WI38 (cell line): ENCODE measurements around the gene LBR.
"Not testable (repeated sequence)": the region's sequence is repeated elsewhere in the genome, so short reads cannot be mapped to it uniquely, and the experiment has no call there.

Experiments
- H3K4me3 ChIP-seq: 2 replicates; pipeline ENCODE4 v1.5.1; 2011; ENCODE audit warnings: low read depth, mild to moderate bottlenecking, control low read depth, low read length
- TF ChIP-seq, protein P1 (sequence below): IDR thresholded peaks from 2 replicates; pipeline ENCODE4 v1.5.1; 2012; ENCODE audit warnings: low read depth, mild to moderate bottlenecking, control low read depth, low read length

The LBR gene

GRCh38 chr1:225427235-225428067 is at the start of gene LBR:
TSS of gene LBR (minus strand) at chr1:225428038. CDS start at chr1:225424075, 3,963 bp downstream.
- peak within 1 kb of the TSS; percentile 83 for H3K4me3 ChIP-seq
- TF ChIP-seq, protein P1, sequence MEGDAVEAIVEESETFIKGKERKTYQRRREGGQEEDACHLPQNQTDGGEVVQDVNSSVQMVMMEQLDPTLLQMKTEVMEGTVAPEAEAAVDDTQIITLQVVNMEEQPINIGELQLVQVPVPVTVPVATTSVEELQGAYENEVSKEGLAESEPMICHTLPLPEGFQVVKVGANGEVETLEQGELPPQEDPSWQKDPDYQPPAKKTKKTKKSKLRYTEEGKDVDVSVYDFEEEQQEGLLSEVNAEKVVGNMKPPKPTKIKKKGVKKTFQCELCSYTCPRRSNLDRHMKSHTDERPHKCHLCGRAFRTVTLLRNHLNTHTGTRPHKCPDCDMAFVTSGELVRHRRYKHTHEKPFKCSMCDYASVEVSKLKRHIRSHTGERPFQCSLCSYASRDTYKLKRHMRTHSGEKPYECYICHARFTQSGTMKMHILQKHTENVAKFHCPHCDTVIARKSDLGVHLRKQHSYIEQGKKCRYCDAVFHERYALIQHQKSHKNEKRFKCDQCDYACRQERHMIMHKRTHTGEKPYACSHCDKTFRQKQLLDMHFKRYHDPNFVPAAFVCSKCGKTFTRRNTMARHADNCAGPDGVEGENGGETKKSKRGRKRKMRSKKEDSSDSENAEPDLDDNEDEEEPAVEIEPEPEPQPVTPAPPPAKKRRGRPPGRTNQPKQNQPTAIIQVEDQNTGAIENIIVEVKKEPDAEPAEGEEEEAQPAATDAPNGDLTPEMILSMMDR: no peak

DNA sequence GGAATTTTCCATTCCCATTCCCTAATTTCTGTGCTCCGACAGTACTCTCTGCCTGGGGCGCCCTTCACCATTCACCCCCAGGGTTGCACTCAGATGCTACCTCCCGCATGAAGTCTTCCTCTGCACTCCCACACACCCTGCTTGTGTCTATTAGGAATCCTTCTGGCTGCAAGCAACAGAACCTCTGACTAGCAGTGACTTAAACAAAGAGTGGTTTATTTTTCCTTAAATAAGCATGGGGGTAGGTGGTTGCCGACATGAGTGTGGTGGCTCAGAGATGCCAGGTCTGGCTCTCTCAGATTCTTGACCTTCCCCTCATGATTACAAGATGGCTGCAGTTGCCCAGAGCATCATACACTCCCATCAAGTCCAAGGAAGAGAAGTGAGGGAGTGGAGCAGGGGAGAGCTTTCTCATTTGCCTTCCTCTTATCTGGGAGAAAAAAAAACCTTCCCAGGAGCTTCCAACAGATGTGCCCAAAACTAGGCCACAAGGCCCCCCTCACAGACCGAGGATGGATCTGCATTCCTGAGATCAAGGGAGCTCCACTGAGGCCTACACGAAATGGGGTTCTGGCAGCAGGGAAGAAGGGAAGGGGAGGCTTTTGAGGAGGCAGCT is 49.6 kb upstream of the LBR start:
- H3K4me3 ChIP-seq: no peak overlapping the region
- TF ChIP-seq, protein P1: no peak

- TF ChIP-seq, protein P1: no peak
- no peak overlapping the region for H3K4me3 ChIP-seq
These were observed 48.7 kb upstream of the LBR start for GRCh38 chr1:225476538-225476988.

GRCh38 chr1:225476100-225476511 is 48.3 kb upstream of the LBR start:
- H3K4me3 ChIP-seq: no peak overlapping the region
- TF ChIP-seq, protein P1: no peak

GRCh38 chr1:225474986-225475820 is 47.4 kb upstream of the LBR start:
- no peak overlapping the region for H3K4me3 ChIP-seq
- TF ChIP-seq, protein P1: peak; percentile 100

GRCh38 chr1:225474439-225474985 is 46.7 kb upstream of the LBR start:
- TF ChIP-seq, protein P1: no peak
- H3K4me3 ChIP-seq: no peak overlapping the region

GRCh38 chr1:225473676-225474438 is 46.0 kb upstream of the LBR start:
- H3K4me3 ChIP-seq: not testable (repeated sequence)

- not testable (repeated sequence) for H3K4me3 ChIP-seq
These were observed 45.4 kb upstream of the LBR start for GRCh38 chr1:225473266-225473665.
